HG02938 (cell line): ENCODE data around the gene RRP1.
"Not testable (repeated sequence)": the region's sequence is repeated elsewhere in the genome, so short reads cannot be mapped to it uniquely, and the experiment has no call there.

ENCODE experiments used
- ATAC-seq: cut with Tn5 transposase; IDR thresholded peaks from one replicate; pipeline ENCODE4 v1.9.1; 2021; ENCODE audit warnings: mild to moderate bottlenecking, moderate library complexity; ENCODE audit not compliant: unreplicated experiment

The RRP1 gene

DNA sequence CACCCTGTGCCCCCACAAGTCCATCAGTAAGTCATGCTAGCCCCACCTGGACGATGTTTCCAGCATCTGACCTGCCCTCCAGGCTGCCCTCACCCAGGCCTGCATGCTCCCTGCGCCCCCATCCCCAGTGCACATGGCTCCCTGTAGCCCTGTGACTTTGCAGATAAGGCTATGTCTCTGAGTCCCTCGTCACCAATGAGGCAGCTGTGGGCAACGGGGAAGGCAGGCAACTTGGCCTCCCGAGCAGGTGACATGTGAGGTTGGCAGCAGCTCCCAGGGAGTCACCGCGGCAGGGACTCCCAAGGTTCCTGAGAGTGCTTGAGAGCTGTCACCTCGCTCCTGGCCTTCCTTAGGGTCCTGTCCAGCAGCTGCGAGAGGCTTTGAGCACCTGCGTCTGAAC is 43.3 kb downstream of the RRP1 start:
- ATAC-seq: no peak

DNA sequence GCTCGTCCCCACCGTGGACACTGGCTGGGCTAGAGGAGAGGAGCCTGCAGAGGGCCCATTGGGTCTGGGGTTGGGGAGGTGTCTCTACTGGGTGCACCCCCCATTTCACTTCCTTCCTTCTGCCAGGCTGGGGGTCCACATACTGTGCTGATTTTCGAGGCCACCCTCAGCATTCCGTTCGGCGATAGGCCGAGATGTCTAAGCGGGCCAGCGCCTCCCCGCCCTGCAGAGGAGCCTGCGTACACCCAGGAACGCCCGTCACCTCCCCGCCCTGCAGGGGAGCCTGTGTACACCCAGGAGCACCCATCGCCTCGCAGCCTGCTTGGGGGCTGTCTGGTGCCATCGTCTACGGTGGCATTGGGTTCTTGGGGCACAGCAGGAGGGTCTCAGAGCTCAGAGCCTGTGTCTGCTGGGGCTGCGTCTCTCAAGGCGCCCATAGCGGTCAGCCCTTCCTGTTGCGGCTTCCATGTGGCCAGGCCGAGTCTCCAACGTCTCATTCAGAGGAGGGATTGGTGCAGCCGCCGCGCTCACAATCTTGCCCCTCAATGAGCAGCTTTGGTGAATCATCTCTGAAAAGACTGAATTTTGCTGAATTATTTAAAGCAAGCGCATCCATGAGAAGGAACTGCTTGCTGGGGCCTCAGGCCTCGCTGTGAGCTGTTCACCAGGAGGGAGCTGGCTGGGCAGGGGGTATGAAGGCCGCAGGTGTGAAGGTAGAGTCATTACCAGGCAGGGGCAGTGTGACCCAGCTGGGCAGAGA is 44.9 kb downstream of the RRP1 start:
- no peak for ATAC-seq

DNA sequence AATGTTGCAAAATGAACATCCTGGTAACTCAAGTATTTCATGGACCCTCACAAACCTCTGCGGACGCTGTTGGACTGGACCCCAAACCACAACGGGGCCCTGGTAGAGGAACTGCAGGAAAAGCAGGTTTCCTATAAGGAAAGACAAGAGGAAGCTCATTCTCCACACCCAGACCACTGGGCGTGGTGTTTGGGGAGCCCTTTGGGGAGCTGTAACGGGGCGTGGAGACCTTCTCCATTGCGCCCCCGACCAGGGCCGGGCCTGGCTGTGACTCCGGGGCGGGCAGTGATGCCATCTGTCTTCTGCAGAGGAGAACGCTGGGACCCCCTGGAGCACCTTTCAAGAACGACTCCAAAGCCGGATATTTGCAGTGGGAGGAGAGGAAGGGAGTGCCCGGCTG is 45.7 kb downstream of the RRP1 start:
- ATAC-seq: no peak

DNA sequence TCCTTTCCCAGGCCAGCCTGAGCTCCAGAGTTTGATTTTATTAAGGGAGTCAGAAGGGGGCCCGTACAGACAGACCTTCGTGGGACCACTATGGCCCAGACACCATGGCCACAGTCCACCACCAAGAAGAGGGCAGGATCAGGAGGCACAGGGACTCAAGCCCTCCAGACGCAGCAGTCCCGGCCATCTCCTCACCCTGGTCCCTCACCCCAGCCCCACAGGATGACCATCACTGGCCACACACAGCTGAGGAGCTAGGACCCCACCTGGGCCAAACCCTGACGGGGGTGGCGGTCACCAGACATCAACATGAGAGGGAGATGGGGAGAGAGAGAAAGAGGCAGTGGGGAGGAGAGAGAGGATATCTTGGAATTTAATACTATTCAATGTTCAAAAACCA is 46.5 kb downstream of the RRP1 start:
- ATAC-seq: no peak

GRCh38 chr21:43836616-43837015 is 47.2 kb downstream of the RRP1 start:
- no peak for ATAC-seq

GRCh38 chr21:43840259-43840658 is 50.9 kb downstream of the RRP1 start:
- ATAC-seq: no peak

- no peak for ATAC-seq
Observed at GRCh38 chr21:43842742-43843141, 53.4 kb downstream of the RRP1 start.

GRCh38 chr21:43844906-43845305 is 55.5 kb downstream of the RRP1 start:
- not testable (repeated sequence) for ATAC-seq

DNA sequence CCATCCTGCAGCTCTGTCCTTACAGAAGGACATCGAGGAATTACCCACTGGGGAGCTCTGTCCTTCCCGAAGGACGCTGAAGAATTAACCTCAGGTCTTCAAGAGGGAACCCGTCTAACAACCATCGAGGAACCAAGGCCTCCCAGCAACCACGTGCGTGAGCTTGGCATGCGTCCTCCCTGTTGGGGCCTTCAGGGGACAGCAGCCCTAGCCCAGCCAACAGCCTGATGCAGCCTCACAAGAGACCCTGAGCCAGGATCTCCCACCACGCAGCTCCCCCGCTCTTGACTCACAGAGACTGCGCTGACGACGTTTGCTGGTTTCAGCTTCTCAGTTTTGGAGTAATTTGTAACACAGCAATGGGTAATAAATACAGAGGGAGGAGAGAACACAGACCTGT is 56.0 kb downstream of the RRP1 start:
- ATAC-seq: no peak

DNA sequence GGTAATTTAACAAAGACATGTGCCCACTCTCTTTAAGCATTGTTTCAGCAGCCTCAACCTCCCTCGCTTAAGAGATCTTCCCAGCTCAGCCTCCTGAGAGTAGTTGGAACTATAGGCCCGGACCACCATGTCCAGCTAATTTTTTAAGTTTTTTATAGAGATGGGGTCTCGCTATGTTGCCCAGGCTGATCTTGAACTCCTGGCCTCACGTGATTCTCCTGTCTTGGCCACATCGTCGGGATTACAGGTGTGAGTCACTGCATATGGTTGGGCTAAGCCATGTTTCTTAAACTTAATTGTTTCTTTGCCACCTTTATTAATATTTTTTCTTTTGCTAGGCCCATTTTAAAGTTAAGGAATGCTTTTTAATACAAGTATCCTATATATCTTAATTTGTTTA is 57.1 kb downstream of the RRP1 start:
- no peak for ATAC-seq

GRCh38 chr21:43847301-43847700 is 57.9 kb downstream of the RRP1 start:
- no peak for ATAC-seq

DNA sequence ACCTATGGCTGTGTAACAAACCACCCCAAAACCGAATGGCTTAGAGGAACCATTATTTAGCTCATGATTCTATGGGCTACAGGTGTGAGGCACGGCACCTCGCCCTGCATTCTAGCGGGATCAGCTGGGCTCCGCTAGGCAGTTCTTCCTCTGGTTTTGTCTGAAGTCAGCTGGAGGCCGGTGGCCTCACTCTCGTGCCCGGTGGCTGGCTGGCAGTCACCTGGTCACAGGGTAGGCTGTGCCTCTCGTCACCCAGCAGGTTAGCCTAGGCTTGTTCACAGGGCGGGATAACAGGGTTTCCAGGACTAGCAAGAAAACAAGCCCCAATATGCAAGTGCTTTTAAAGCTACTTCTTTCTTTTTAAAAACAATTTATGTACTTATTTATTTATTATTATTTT is 59.4 kb downstream of the RRP1 start:
- ATAC-seq: no peak

DNA sequence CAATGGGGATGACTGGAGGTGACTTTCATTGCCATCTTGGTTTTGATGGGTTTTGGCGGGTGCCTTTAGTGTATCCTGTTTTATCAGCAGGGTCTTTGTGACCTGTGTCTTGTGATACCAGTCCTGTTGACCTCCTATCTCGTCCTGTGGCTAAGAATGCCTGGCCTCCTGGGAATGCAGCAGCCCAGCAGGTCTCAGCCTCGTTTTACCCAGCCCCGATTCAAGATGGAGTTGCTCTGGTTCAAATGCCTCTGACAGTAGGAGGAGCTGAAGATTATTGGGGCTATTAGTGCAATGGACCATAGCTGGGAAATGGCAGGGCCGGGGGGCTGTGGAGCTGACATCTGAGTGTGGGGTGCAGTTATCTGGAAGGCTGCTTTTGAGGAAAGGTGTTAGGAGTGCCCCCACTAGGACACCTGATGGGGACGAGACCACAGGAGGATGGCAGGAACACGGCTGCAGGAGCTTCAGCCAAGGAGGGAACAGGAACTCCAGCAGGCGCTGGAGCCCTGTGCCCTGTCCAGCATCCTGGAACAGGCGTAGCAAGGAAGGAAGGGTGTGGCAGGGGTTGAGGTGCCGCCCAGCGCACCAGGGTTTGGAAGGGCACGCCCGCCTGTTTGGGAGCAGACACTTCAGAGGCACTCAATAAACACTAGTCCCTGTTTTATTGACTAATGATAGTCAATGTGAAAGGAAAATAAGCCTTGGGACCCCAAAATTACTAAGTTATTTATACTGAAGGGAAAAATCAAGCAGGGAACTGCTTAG is 60.3 kb downstream of the RRP1 start:
- no peak for ATAC-seq

GRCh38 chr21:43850728-43851295 is 61.4 kb downstream of the RRP1 start:
- ATAC-seq: no peak

DNA sequence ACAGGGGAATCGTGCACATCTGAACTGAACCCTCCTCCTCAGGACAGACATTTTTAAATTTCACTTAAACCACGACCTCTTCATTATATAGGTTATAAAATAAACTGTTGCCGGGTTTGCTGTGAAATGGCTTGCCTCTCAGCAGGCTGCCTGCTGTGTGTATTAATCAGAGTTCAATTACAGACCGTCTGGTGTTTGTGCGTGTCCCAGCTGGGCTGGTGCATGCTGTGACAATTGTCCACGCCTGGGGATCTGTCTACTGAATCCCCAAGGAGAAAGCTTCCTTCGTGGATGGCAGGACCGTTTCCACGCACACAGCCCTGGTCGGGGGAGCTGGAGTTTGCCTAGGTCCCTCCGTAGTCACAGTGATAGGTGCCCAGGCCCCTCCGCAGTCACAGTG is 62.2 kb downstream of the RRP1 start:
- ATAC-seq: no peak

DNA sequence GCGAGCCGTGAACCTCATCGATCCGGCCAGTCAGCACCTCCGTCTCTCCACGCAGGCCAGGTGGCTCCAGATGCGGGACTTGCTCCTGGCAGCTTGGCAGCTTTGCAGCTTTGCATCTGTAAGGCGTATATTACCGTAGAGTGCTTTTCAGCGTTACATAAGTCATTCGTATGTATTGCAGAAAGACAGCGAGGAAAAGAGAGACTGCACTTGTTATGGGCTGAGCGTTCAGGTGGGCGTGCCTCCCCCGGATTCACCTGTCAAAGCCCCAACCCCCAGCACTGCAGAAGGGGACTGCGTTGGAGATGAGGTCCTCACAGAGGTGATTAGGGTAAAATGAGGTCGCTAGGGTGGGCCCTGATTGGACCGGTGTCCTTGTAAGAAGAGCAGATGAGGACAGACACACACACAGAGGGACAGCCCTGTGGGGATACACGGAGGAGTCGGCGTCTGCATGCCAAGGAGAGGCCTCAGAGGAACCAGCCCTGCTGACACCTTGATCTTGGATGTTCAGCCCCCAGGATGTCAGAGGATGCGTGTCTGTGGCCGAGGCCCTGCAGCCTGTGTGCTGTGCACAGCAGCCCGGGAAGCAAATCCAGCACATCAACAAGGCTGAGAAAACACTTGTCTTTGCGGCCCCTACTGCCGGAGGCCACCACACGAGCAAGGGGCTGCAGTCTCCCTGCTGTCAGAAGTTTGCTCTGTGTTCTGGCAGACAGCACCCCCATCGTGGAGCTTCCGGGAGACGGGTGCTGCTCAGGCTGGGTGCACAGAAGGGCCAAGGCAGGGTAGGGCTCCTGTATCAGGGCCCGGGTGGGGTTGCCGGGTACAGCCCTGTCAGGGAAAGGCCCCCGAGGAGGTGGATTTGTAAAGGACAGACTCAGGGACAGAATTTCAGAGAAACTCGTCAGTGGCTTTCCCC is 64.7 kb downstream of the RRP1 start:
- ATAC-seq: no peak
